GM21825 (cell line): ENCODE measurements around the gene YIPF5.

Source experiments
- ATAC-seq: cut with Tn5 transposase; IDR thresholded peaks from one replicate; pipeline ENCODE4 v1.9.1; 2021; ENCODE audit warnings: mild to moderate bottlenecking, moderate library complexity; ENCODE audit not compliant: unreplicated experiment

YIPF5 gene

DNA sequence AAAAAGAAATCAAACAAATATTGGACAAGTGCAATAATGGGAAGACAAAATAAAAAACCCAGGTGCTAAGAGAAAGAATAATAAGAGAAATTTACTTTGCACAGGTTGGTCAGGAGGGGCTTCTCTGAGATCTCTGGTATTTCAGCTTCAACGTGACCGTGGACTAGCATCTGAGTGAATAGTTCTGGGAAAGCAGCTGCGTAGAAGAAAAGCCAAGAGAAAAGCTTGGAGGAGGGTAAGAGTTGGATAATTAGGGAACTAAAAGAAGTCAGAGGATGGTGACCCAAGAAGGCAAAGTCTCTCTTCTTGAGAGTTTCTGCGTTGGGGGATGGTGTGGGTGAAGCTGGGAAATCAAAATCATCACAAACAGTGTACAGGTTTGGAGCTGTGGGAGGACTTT is 41.6 kb downstream of the YIPF5 start:
- ATAC-seq = no peak

DNA sequence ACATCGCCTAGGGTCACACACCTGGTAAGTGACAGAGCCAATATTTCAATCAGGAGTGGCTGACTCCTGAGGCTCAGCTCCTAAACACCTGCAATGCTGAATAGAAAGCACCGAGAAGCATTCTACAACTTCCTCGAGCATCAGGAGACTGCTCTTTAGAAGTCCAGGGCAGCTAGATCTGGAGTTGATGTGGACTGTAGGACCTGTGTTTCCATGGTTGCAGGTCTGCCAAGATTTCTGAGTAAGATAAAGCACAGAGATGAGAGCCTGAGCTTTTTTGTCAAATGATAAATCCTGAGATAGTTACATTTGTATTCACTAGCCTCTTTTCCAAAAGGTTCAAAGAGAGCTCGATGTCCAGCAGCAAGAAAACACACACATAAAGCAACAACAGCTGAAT is 43.8 kb downstream of the YIPF5 start:
- no peak for ATAC-seq

DNA sequence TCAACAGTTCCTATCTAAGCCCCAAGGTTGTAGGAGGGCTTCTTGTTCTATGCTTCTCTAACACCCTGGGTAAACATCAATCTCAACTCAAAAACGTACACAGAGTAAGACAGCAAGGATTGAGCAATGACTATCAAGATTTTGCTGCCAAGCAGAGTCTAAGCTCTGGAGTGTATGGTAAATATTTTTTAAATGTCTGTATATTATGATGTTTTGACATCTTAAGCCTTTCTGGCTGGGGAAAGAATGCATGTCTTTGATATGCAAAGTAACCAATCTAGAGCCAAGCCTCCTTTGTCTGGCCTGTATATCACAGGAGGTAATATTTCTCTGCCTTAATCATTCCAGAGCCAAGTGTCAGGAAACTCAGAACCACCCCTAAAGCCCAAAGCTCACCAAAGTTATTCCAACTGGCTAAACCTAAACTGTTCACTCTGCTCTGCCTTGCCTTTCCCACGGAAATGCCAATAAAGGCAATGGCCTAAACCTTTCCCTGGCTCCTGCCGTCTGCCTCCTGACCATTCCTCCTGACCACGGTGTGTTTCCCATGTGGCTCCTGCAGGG is 45.2 kb downstream of the YIPF5 start:
- no peak for ATAC-seq

DNA sequence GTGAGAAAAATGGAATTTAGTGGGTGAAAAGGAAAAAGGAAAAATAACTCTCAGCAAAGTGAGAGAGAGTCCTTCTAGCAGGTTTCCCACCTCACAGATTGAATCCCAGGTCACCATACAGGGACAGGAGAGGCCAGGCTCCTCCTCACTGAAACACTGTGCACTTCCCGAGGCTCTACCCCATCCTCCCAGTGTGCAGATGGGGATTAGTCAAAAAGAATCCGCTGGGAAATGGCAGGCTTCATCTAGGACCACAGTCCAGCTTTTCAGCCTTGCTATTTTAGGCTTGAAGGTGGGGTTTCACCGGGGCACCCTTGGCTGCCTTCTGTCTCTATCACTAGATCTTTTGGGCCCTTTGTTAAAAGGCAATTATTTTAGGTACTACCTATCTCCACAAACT is 47.8 kb downstream of the YIPF5 start:
- no peak for ATAC-seq

DNA sequence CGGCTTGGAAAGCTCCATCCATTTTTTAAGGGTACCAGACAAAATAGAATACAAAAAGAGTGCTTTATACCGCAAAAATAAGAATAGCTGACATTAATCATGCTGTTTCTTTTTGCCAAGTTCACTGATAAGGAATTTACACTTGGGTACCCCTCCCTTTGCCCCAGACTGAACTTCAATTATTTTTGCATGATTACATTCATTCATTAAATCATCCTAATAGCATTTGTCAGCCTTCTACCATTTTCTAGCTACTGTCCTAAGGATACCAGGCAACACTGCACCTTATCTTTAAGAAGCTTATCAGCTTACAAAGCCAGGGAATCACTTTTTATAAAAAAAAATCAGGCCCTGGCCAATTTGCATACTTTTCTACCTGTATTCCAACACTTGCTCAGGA is 48.4 kb downstream of the YIPF5 start:
- ATAC-seq = no peak

DNA sequence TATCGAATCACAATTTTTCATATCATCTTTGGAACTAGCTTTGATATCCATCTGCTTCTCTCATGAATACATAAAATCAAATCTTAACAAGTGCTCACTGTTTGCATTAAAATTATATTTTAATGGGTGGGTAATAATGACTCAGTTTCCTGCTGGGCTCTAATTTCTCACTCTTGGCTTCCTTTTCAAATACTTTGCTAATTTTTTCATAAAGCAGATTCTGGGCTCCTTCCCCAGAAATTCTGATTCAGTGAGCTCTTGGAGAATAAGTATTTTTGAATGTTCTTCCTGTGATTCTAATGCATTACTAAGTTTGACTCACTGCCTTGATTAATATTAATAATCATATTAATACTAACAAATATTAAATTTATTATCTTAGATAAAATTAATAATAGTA is 48.9 kb downstream of the YIPF5 start:
- ATAC-seq = no peak

DNA sequence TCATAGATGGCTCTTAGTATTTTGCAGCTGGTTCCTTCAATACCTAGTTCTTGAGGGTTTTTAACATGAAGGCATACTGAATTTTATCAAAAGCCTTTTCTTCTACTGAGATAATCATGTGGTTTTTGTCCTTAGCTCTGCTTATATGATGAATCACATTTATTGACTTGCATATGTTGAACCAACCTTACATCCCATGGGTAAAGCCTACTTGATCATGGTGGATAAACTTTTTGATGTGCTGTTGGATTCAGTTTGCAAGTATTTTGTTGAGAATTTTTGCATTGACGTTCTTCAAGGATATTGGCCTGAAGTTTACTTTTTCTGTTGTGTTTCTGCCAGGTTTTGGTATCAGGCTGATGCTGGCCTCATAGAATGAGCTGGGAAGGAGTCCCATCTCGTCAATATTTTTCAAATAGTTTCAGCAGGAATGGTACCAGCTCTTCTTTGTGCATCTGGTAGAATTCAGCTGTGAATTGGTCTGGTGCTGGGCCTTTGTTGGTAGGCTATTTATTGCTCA is 49.7 kb downstream of the YIPF5 start:
- ATAC-seq = no peak

DNA sequence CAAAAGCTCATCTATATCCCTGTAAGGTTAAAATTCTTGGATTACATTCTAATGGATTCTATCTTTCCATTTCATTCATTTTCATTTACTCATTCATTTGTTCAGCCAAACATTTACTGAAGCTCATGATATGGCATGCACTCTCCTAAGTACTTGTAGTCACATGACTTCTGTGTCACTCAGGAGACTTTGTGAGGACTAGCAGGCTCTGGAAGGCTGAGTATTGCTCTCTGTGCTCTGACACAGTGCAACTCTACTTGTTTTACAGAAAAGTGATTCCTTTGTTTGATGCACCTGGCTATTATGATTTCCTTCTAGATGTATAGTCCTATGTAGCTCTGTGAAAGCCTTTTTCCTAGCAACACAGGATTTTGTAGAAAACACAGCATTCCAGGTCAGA is 53.0 kb downstream of the YIPF5 start:
- no peak for ATAC-seq

DNA sequence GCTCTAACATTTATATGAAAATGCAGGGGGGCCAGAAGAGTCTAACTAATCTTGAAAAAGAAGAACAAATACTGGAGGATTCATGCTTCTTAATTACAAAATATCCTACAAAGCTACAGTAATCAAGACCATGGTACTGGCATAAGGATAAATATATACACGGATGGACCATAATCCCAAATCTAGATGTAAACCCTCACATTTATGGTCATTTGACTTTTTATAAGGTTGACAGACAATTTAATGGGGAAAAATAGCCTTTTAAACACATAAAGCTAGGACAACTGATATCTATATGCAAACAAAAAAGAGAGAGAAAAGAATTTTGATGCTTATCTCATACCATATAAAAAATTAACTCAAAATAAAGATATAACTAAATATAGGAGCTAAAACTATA is 55.9 kb downstream of the YIPF5 start:
- no peak for ATAC-seq
